NCI-H1694 treated with DMSO at 0.1 percent for 48 hours (cell line): Measurements from ENCODE around the gene CSNK1G1.
"Not testable (repeated sequence)": the region's sequence is repeated elsewhere in the genome, so short reads cannot be mapped to it uniquely, and the experiment has no call there.

Experiments
- DNase-seq: peaks from one replicate; lab custom pipeline; 2025; lab: John Stamatoyannopoulos, UW

CSNK1G1 gene

DNA sequence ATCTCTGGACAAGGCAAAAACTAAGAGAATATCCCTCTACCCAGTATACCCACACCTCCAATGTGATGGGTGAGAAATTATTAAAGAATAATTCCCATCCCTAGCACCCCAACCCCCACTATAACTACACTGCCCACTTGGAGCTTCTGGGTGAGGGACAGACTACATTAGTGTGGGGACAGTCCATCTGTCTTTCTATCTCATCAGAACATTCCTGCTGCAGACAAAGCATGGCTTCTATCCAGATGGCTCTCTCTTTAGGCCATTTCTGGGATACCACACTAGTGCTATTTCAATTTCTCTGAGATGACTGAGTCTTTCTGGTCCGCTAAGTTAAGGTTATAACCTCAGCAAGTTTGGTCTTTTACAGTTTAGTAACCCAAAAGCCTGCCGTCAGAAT, 6.6 kb downstream of the CSNK1G1 start:
- no peak for DNase-seq

DNA sequence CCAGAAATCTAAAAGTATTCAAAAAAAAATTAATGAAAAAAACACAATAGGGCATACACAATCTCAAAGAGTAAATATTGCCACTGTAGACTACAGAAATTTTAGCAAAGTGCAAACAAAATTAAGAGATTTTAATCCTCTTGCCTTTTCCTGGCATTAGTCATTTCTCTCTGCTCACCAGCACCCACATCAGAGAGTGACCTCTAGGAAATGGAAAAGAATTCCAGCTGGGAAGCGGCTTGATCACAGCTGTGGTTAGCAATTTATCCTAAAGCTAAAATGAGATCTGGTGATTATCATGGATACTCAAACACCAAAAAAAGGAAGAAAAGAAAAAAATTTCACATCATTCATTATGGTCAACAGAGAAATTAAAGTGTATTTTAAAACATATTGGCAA, 7.5 kb downstream of the CSNK1G1 start:
- no peak for DNase-seq

DNA sequence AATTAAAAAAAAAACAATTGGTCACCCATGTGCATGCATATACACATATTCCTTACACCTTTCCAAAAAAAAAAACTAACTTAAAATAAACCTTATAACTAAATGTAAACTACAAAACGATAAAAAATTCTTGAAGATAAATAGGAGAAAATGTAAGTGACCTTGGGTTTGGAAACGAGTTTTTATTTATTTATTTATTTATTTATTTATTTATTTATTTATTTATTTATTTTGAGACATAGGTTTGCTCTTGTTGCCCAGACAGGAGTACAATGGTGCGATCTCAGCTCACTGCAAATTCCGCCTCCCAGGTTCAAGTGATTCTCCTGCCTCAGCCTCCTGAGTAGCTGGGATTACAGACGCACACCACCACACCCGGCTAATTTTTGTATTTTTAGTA, 9.7 kb downstream of the CSNK1G1 start:
- DNase-seq = not testable (repeated sequence)

DNA sequence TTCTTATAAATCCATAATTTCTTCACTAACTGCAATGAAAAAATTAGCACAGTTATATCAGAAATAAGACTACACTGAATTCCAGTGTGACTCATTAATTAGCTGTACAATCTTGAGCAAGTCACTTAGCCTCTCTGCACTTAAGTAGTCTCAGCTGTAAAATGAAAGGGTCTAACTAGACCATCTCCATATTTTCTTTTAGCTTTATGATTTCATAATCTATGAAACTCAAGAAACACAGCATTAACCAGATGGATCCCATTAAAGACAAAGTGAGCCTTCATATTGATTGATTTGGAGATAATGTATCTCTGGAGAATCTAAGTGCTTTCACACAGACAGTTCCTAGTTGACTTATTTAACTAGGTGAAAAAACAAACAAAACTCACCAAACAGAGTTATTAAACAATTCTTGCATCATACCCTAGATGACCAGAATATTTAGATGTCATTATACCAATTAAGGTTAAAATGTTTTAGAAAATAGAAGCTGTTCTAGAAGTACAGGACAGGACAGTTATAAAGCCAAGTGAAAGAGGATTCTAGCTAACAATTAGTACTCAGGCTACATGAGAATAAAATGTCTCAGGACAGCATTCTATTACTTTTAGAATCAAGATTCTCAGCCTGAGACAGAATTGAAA, 11.2 kb downstream of the CSNK1G1 start:
- no peak for DNase-seq

DNA sequence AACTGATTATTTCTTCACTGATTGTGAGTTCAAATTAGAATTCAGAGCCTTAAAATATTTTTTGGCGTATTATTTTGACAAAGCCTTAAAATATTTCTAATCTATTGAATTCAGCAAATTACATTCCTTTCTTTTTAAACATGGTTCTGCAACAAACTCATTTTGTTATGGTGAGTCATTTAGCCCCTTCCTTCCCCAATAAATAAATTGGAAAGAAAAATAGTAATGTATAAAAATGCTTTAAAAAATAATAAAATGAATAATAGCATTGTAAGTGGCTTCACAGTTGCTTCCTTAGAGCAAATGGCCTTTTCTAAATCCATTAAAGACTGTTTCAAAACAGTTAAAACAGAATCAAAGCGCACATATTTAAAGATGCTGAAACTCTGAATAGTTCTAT, 12.1 kb downstream of the CSNK1G1 start:
- DNase-seq = no peak

DNA sequence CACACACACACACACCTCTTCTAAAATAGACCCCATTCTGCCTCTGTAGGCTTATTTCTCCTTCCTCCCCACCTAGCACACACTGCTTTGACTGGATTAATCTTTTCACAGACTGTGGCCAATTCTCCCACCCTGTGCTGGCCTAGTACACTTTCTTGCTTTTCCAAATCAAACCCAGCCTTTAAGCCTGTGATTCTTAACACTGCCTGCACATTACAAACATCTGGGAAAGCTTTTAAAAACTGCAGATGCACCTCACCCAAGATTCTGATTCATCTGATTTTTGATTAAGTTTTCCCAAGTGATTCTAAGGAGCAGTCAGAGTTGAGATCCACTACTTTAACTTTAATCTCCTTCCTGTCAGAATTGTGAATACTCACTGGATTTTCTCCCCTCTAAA, 12.8 kb downstream of the CSNK1G1 start:
- no peak for DNase-seq

DNA sequence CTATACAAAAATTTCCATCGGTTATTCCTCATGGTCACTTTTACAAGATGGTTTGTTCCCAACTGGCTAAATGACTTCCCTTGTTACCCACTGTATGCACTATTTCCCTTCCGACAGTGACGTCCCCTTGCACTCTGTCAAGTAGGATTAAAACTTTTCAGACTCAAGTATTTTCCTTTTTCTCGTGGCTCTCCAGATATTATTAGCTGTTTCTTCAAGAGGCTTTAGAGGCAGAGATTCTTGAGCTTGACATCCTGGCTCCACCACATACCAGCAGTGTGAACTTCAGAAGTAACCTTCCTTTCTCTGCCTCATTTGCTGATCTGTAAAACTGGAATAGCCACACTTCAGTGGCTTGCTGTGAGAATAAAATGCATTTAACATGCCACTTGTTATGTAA, 14.0 kb downstream of the CSNK1G1 start:
- no peak for DNase-seq

DNA sequence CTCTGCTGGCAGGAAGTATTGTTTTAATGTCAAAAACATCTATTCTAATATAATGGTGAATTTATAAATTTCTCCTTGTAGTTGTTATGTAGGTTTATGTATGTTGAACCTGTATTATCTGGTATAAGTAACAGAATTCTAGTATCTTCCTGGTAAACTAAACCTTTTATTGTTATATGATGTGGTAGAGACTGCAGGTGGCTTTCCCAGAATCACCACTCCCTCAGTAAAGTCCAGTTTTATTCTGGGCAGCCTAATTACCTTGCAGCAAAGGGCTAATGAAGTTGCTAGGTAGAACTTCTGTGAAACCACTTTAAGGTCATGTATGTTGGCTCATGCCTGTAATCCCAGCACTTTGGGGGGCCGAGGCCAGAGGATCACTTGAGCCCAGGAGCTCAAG, 15.6 kb downstream of the CSNK1G1 start:
- DNase-seq = no peak

DNA sequence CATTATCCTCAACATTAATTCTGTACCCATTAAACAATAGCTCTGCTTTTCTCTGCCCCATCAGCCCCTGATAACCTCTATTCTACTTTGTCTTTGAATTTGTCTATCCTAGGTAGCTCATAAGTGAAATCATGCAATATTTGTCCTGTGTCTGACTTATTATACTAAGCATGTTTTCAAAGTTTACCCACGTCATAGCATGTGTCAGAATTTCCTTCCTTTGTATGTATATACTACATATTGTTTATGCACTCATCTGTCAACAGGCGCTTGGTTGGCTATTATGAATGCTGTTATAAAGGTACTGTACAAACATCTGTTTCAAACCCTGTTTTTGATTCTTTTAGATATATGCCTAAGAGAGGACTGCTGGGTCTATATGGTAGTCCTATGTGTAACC, 18.2 kb downstream of the CSNK1G1 start:
- no peak for DNase-seq

DNA sequence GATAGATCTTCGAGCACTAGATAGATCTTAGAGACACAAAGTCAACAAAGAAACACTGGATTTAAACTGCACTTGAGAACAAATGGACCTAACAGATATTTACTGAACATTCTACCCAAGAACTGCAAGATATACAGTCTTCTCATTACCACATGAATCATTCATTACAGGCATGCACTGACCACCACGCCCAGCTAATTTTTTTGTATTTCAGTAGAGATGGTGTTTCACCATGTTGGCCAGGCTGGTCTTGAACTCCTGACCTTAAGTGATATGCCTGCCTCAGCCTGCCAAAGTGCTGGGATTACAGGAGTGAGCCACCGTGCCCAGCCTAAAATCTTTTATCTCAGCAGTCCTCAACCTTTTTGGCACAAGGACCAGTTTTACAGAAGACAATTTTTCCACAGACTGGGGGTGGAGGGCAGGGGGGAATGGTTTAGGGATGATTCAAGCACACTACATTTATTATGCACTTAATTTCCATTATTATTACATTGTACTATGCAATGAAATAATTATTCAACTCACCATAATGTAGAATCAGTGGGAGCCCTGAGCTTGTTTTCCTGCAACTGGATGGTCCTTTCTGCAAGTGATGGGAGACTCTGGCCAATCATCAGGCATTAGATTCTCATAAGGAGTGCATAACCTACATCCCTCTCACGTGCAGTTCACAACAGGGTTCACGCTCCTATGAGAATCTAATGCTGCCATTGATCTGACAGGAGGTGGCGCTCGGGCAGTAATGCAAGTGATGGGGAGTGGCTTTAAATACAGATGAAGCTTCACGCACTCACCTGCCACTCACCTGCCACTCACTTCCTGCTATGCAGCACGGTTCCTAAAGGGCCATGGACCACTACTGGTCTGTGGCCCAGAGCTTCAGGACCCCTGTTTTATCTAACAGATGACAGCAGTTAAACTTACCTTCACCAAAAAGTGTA, 21.7 kb downstream of the CSNK1G1 start:
- DNase-seq = no peak

DNA sequence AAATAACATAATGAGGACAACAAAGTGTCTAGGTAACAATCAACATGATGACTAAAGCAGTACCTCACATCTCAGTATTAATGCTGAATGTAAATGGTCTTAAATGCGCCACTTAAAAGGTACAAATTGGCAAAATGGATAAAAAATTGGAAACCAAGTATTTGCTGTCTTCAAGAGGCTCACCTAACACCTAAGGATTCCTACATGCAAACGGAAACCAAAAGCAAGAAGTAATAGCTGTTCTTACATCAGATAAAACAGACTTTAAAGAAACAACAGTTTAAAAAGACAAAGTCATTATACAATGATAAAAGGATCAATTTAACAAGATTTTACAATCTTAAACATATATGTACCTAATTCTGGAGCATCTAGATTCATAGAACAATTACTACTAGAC, 22.5 kb downstream of the CSNK1G1 start:
- DNase-seq = no peak

DNA sequence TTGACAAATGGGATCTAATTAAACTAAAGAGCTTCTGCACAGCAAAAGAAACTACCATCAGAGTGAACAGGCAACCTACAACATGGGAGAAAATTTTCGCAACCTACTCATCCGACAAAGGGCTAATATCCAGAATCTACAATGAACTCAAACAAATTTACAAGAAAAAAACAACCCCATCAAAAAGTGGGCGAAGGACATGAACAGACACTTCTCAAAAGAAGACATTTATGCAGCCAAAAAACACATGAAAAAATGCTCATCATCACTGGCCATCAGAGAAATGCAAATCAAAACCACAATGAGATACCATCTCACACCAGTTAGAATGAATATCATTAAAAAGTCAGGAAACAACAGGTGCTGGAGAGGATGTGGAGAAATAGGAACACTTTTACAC, 24.3 kb downstream of the CSNK1G1 start:
- DNase-seq = not testable (repeated sequence)

DNA sequence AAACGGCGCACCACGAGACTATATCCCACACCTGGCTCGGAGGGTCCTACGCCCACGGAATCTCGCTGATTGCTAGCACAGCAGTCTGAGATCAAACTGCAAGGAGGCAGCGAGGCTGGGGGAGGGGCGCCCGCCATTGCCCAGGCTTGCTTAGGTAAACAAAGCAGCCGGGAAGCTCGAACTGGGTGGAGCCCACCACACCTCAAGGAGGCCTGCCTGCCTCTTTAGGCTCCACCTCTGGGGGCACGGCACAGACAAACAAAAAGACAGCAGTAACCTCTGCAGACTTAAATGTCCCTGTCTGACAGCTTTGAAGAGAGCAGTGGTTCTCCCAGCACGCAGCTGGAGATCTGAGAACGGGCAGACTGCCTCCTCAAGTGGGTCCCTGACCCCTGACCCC, 29.0 kb downstream of the CSNK1G1 start:
- DNase-seq = not testable (repeated sequence)

DNA sequence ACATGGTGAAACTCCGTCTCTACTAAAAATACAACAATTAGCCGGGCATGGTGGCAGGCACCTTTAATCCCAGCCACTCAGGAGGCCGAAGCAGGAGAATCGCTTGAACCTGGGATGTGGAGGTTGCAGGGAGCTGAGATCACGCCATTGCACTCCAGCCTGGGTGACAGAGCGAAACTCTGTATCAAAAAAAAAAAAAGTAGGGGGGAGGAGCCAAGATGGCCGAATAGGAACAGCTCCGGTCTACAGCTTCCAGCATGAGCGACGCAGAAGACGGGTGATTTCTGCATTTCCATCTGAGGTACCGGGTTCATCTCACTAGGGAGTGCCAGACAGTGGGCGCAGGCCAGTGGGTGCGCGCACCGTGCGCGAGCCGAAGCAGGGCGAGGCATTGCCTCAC, 29.5 kb downstream of the CSNK1G1 start:
- DNase-seq = not testable (repeated sequence)

DNA sequence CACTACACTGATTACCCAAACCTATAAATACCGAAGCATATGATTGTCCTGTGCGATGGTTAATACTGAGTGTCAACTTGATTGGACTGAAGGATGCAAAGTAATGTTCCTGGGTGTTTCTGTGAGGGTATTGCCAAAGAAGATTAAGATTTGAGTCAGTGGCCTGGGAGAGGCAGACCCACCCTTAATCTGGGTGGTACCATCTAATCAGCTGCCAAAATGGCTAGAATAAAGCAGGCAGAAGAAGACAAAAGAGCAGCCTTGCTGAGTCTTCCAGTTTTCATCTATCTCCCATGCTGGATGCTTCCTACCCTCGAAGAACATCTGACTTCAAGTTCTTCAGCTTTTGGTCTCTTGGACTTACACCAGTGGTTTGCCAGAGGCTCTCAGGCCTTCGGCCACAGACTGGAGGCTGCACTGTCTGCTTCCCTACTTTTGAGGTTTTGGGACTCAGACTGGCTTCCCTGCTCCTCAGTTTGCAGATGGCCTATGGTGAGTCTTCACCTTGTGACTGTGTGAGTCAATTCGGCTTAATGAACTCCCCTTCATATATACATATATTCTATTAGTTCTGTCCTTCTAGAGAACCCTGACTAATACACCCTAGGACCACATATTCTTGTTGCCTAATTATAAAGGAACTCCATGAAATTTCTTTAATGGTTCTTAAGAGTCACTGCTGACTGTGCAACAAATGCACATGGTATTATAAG, 31.7 kb downstream of the CSNK1G1 start:
- DNase-seq = no peak

DNA sequence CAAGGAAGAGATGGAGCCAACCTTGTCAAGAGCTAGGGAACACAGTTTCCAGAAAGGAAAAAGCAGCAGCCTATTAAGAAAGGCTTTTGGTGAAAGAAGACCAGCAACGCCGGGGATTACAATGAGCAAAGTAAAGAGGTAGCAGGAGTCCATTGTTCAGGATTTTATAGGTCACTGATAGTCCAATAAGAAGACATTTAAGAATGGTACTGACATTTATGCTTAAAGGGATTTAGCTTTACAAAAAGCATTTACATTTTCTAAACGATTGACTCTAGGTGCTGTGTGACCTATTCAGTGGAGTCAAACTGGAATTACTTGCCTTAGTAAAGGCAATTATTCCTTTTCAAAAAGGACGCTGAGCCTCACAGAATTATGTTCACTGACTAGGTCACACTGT, 40.8 kb downstream of the CSNK1G1 start:
- DNase-seq = no peak

DNA sequence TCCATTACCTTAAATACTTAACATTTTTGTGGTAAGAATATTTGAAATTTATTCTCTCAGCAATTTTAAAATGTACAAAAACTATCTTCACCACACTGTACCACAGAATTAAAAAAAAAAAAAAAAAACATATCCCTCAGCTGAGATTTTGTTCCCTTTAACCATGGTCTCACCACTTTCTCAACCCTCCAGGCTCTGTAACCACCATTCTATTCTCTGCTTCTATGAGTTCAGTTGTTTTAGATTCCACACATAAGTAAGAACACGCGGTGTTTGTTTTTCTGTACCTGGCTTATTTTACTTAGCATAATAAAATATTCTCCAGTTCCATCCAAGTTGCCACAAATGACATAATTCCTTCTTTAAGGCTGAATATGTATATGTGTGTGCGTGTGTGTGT, 41.5 kb downstream of the CSNK1G1 start:
- DNase-seq = no peak

DNA sequence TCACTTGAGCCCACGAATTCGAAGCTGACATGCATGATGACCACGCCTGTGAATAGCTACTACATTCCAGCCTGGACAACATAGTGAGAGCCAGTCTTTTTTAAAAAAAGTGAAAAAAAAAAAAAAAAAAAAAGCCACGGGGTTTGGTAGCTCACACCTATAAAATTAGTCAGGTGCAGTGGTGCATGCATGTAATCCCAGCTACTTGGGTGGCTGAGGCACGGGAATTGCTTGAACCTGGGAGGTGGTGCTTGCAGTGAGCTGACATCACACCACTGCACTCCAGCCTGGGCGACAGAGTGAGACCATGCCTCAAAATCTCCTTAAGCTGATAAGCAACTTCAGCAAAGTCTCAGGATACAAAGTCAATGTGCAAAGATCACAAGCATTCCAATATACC, 44.4 kb downstream of the CSNK1G1 start:
- no peak for DNase-seq

DNA sequence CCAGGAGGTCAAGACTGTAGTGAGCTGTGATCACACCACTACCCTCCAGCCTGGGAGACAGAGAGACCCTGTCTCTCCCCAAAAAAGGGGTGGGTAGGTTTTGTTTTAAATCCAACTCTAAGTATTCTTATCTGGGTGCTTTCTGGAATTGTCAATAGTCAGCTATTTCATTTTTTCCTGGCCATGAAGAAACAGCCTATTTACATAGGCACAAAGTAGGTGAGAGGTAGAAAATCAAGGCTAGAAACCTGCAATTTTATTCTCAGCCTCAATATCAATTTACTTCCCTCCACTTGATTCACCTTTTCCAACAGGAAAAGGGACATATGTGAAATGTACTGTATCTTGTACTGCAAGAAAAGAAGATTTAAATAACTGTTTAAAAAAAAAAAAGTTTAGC, 45.9 kb downstream of the CSNK1G1 start:
- DNase-seq = no peak

DNA sequence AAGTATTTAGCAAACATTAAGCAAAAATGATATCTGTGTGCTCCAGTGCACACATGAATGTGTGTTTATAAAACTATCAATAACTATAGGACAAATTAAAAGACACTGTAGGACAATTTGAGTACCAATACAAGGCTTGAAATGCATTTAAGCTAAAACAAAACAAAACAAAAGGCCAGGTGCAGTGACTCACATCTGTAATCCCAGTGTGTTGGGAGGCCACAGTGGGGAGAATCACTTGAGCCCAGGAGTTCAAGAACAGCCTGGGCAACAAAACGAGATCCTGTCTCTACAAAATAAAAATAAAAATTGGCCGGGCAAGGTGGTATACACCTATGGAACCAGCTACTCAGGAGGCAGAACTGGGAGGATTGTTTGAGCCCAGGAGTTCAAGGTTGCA, 50.7 kb downstream of the CSNK1G1 start:
- DNase-seq = no peak

DNA sequence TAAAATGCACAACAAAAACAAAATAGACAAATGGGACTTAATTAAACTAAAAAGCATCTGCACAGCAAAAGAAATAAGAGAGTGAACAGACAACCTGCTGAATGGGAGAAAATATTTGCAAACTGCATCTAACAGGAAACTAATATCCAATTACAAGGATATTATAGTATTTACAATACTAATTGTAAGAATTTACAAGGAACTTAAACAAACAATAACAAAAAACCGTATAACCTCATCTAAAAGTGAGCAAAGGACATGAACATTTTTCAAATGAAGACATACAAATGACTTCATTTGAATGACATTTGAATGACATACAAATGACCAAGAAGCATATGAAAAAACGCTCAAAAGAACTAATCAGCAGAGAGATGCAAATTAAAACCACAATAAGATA, 66.4 kb downstream of the CSNK1G1 start:
- no peak for DNase-seq

DNA sequence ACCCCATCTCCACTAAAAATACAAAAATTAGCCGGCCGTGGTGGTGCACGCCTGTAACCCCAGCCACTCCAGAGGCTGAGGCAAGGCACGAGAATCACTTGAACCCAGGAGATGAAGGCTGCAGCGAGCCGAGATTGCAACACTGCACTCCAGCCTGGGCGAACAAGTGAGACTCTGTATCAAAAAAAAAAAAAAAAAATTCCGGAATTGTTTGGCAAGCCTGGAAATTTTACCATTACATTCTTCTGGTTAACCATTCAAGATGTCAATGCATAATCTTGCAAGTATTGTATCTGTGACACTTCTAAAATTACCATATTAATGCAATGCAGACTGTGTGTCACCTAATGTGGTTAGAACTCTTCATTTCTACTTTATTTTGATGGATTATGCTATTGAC, 67.0 kb downstream of the CSNK1G1 start:
- DNase-seq = no peak

DNA sequence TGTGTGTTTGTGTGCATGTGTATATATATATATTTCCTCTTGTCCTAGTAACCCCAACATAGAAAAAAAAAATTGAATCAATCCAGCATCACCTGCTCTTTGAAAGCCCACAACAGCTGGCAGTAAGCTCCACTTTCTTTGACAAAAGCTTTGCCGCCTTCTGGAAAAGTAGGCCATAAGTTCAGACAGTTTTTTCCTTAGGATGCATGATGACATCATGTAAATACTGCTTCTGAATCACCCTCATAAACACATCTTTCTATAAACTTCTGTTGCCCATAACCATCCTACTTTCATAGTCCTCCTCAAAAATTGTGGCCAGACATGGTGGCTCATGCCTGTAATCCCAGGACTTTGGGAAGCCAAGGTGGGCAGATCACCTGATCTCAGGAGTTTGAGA, 67.4 kb downstream of the CSNK1G1 start:
- no peak for DNase-seq
